ENCODE measurements around the gene PDE10A. TPM values are rescaled to one million over a fixed set of nuclear protein-coding genes. Genes with fewer than 3 reads are reported as not detected.

Gene PDE10A
- total and polyA plus RNA-seq, 9 donors = 5.5 to 10.9 (median 8.0) TPM

GRCh38 chr6:165644586-165645266 lies 18.3 kb downstream of the PDE10A start:
- Histone ChIP-seq H3K9me3 (replicated peaks; ENCODE audit: control insufficient read depth, low read depth, low read length) (no peaks in the 10 kb centered on the region), H3K36me3 (ENCODE audit: control insufficient read depth, insufficient read depth, low read length) (no peaks in the 10 kb centered on the region), H3K27ac (ENCODE audit: low read length) (no peak overlapping the region), H3K4me3 (ENCODE audit: low read length) (no peak overlapping the region), H3K4me1 (ENCODE audit: control insufficient read depth, insufficient read depth, low read length) (peaks cover 21% of the 10 kb centered on the region), H3K27me3 (ENCODE audit: control insufficient read depth, insufficient read depth, low read length) (no peaks in the 10 kb centered on the region)
- no peak for DNase-seq
- WGBS (ENCODE audit: insufficient coverage) = 82% methylated on average over 10 of the region's 15 CpGs

- 100% methylated on average over 2 of the region's 3 CpGs for WGBS (ENCODE audit: insufficient coverage)
- Histone ChIP-seq H3K4me3 (ENCODE audit: low read length) (no peak overlapping the region), H3K27me3 (ENCODE audit: control insufficient read depth, insufficient read depth, low read length) (no peaks in the 10 kb centered on the region), H3K4me1 (ENCODE audit: control insufficient read depth, insufficient read depth, low read length) (peaks cover 13% of the 10 kb centered on the region), H3K9me3 (replicated peaks; ENCODE audit: control insufficient read depth, low read depth, low read length) (no peaks in the 10 kb centered on the region), H3K36me3 (ENCODE audit: control insufficient read depth, insufficient read depth, low read length) (no peaks in the 10 kb centered on the region), H3K27ac (ENCODE audit: low read length) (no peak overlapping the region)
- no peak for DNase-seq
Observed at GRCh38 chr6:165643015-165643414, 20.0 kb downstream of the PDE10A start.

- H3K27me3 ChIP-seq (ENCODE audit: control insufficient read depth, insufficient read depth, low read length) = no peaks in the 10 kb centered on the region
- no peaks in the 10 kb centered on the region for H3K9me3 ChIP-seq (replicated peaks; ENCODE audit: control insufficient read depth, low read depth, low read length)
- H3K4me1 ChIP-seq (ENCODE audit: control insufficient read depth, insufficient read depth, low read length) = peaks cover 24% of the 10 kb centered on the region
- H3K27ac ChIP-seq (ENCODE audit: low read length) = peak overlapping the region; percentile 42
- WGBS (ENCODE audit: insufficient coverage) = 67% methylated on average over 8 of the region's 15 CpGs
- no peak overlapping the region for H3K4me3 ChIP-seq (ENCODE audit: low read length)
- H3K36me3 ChIP-seq (ENCODE audit: control insufficient read depth, insufficient read depth, low read length) = no peaks in the 10 kb centered on the region
- peak; percentile 50 for DNase-seq
Observed at GRCh38 chr6:165641672-165642156, 21.3 kb downstream of the PDE10A start.

- Histone ChIP-seq H3K27ac (ENCODE audit: low read length) (no peak overlapping the region), H3K4me3 (ENCODE audit: low read length) (no peak overlapping the region), H3K9me3 (replicated peaks; ENCODE audit: control insufficient read depth, low read depth, low read length) (no peaks in the 10 kb centered on the region), H3K4me1 (ENCODE audit: control insufficient read depth, insufficient read depth, low read length) (peaks cover 27% of the 10 kb centered on the region), H3K27me3 (ENCODE audit: control insufficient read depth, insufficient read depth, low read length) (no peaks in the 10 kb centered on the region), H3K36me3 (ENCODE audit: control insufficient read depth, insufficient read depth, low read length) (no peaks in the 10 kb centered on the region)
- no CpG with 5 or more reads among the region's 4 CpGs for WGBS (ENCODE audit: insufficient coverage)
- no peak for DNase-seq
Observed at GRCh38 chr6:165640806-165641205, 22.2 kb downstream of the PDE10A start.

GRCh38 chr6:165638530-165638929 lies 24.5 kb downstream of the PDE10A start:
- no CpG with 5 or more reads among the region's 2 CpGs for WGBS (ENCODE audit: insufficient coverage)
- H3K4me1 ChIP-seq (ENCODE audit: control insufficient read depth, insufficient read depth, low read length) = peaks cover 28% of the 10 kb centered on the region
- H3K27ac ChIP-seq (ENCODE audit: low read length) = no peak overlapping the region

GRCh38 chr6:165637586-165637985 lies 25.5 kb downstream of the PDE10A start:
- Histone ChIP-seq H3K4me3 (ENCODE audit: low read length) (peak overlapping the region; percentile 5), H3K27ac (ENCODE audit: low read length) (peak overlapping the region; percentile 74), H3K36me3 (ENCODE audit: control insufficient read depth, insufficient read depth, low read length) (no peaks in the 10 kb centered on the region), H3K9me3 (replicated peaks; ENCODE audit: control insufficient read depth, low read depth, low read length) (no peaks in the 10 kb centered on the region), H3K27me3 (ENCODE audit: control insufficient read depth, insufficient read depth, low read length) (no peaks in the 10 kb centered on the region), H3K4me1 (ENCODE audit: control insufficient read depth, insufficient read depth, low read length) (peaks cover 28% of the 10 kb centered on the region)
- peak; percentile 36 for DNase-seq
- 61% methylated on average over 5 of the region's 11 CpGs for WGBS (ENCODE audit: insufficient coverage)

More at GRCh38 chr6:165638530-165638929, 24.5 kb downstream of the PDE10A start:
- Histone ChIP-seq H3K27me3 (ENCODE audit: control insufficient read depth, insufficient read depth, low read length) (no peaks in the 10 kb centered on the region), H3K36me3 (ENCODE audit: control insufficient read depth, insufficient read depth, low read length) (no peaks in the 10 kb centered on the region), H3K9me3 (replicated peaks; ENCODE audit: control insufficient read depth, low read depth, low read length) (no peaks in the 10 kb centered on the region), H3K4me3 (ENCODE audit: low read length) (no peak overlapping the region)
- DNase-seq = no peak

GRCh38 chr6:165636402-165637048 lies 26.5 kb downstream of the PDE10A start:
- no peaks in the 10 kb centered on the region for H3K27me3 ChIP-seq (ENCODE audit: control insufficient read depth, insufficient read depth, low read length)
- DNase-seq = peak; percentile 71
- no peaks in the 10 kb centered on the region for H3K36me3 ChIP-seq (ENCODE audit: control insufficient read depth, insufficient read depth, low read length)
- peaks cover 21% of the 10 kb centered on the region for H3K4me1 ChIP-seq (ENCODE audit: control insufficient read depth, insufficient read depth, low read length)
- peak overlapping the region; percentile 74 for H3K27ac ChIP-seq (ENCODE audit: low read length)
- no peaks in the 10 kb centered on the region for H3K9me3 ChIP-seq (replicated peaks; ENCODE audit: control insufficient read depth, low read depth, low read length)
- H3K4me3 ChIP-seq (ENCODE audit: low read length) = no peak overlapping the region
- WGBS (ENCODE audit: insufficient coverage) = no CpG with 5 or more reads among the region's 6 CpGs

GRCh38 chr6:165635965-165636364 lies 27.1 kb downstream of the PDE10A start:
- H3K4me1 ChIP-seq (ENCODE audit: control insufficient read depth, insufficient read depth, low read length) = peaks cover 19% of the 10 kb centered on the region
- no peaks in the 10 kb centered on the region for H3K36me3 ChIP-seq (ENCODE audit: control insufficient read depth, insufficient read depth, low read length)
- no peaks in the 10 kb centered on the region for H3K27me3 ChIP-seq (ENCODE audit: control insufficient read depth, insufficient read depth, low read length)
- peak overlapping the region; percentile 74 for H3K27ac ChIP-seq (ENCODE audit: low read length)
- no peak overlapping the region for H3K4me3 ChIP-seq (ENCODE audit: low read length)
- DNase-seq = peak; percentile 42
- H3K9me3 ChIP-seq (replicated peaks; ENCODE audit: control insufficient read depth, low read depth, low read length) = no peaks in the 10 kb centered on the region

GRCh38 chr6:165634101-165634880 lies 28.8 kb downstream of the PDE10A start:
- DNase-seq = no peak
- H3K9me3 ChIP-seq (replicated peaks; ENCODE audit: control insufficient read depth, low read depth, low read length) = no peaks in the 10 kb centered on the region
- H3K4me1 ChIP-seq (ENCODE audit: control insufficient read depth, insufficient read depth, low read length) = peaks cover 19% of the 10 kb centered on the region
- no peaks in the 10 kb centered on the region for H3K27me3 ChIP-seq (ENCODE audit: control insufficient read depth, insufficient read depth, low read length)
- no peaks in the 10 kb centered on the region for H3K36me3 ChIP-seq (ENCODE audit: control insufficient read depth, insufficient read depth, low read length)
- no peak overlapping the region for H3K27ac ChIP-seq (ENCODE audit: low read length)
- 84% methylated on average over 9 of the region's 16 CpGs for WGBS (ENCODE audit: insufficient coverage)
- H3K4me3 ChIP-seq (ENCODE audit: low read length) = no peak overlapping the region

- Histone ChIP-seq H3K4me1 (ENCODE audit: control insufficient read depth, insufficient read depth, low read length) (peaks cover 13% of the 10 kb centered on the region), H3K27ac (ENCODE audit: low read length) (no peak overlapping the region), H3K36me3 (ENCODE audit: control insufficient read depth, insufficient read depth, low read length) (no peaks in the 10 kb centered on the region), H3K9me3 (replicated peaks; ENCODE audit: control insufficient read depth, low read depth, low read length) (no peaks in the 10 kb centered on the region), H3K4me3 (ENCODE audit: low read length) (no peak overlapping the region), H3K27me3 (ENCODE audit: control insufficient read depth, insufficient read depth, low read length) (no peaks in the 10 kb centered on the region)
- no CpG with 5 or more reads among the region's 2 CpGs for WGBS (ENCODE audit: insufficient coverage)
- no peak for DNase-seq
Observed at GRCh38 chr6:165632194-165632593, 30.8 kb downstream of the PDE10A start.

Data from muscle of leg (tissue), 11 donors.